ENCODE data around the gene ST6GAL2.

Gene ST6GAL2, protein sequence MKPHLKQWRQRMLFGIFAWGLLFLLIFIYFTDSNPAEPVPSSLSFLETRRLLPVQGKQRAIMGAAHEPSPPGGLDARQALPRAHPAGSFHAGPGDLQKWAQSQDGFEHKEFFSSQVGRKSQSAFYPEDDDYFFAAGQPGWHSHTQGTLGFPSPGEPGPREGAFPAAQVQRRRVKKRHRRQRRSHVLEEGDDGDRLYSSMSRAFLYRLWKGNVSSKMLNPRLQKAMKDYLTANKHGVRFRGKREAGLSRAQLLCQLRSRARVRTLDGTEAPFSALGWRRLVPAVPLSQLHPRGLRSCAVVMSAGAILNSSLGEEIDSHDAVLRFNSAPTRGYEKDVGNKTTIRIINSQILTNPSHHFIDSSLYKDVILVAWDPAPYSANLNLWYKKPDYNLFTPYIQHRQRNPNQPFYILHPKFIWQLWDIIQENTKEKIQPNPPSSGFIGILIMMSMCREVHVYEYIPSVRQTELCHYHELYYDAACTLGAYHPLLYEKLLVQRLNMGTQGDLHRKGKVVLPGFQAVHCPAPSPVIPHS

DNA sequence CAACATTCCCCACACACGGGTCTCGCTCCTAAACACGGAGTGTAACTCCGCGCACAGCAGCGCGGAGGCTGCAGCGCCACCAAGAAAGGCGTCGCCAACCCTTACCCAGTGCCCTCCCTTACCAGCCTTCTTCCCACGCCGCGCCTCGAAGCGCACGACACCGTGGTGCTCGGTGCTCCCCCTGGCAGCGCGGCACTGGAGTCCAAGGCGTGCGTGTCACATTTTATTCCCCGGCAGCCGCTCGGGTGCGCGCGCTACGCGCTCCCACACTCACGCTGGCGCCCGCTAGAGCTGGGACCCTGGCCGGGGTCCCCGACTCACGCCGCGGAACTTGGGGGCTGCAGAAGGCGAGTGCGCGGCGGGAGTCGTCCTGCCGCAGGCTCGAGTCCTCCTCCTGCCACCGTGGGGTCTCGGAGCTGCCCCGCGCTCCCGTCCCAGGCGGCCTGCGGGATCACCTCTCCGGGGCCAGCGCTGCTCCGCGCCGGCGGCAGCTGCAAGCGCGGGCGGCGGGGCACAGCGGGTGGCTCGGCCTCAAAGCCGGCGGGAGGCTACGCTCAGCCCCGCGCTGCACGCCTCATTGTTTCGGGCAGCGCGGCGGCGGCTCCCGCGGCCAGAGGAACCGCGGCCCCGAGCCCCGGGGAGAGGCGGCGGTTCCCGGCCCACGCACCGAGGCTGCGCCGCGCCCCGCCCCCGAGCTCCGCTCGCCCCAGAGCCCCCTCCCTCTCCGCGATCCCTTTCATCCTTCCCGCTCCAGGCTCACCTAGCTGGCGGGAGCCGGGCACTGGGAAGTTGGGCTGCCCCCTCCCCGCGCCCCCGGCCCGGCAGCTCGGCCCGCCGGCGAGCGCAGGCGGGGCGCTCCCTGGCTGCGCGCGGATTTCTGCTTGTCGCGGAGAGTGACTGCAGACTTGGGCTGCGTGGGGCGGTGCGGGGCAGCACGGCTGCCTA lies at the start of gene ST6GAL2:
Gene ST6GAL2, minus strand, starts transcription at position 197 of the 945 bp plus-strand sequence. CDS start 42,190 bp downstream, outside the sequence.
- no peak for DNase-seq

- DNase-seq, result no peak
Measured at GRCh38 chr2:106932644-106933043, 46.7 kb upstream of the ST6GAL2 start.

DNA sequence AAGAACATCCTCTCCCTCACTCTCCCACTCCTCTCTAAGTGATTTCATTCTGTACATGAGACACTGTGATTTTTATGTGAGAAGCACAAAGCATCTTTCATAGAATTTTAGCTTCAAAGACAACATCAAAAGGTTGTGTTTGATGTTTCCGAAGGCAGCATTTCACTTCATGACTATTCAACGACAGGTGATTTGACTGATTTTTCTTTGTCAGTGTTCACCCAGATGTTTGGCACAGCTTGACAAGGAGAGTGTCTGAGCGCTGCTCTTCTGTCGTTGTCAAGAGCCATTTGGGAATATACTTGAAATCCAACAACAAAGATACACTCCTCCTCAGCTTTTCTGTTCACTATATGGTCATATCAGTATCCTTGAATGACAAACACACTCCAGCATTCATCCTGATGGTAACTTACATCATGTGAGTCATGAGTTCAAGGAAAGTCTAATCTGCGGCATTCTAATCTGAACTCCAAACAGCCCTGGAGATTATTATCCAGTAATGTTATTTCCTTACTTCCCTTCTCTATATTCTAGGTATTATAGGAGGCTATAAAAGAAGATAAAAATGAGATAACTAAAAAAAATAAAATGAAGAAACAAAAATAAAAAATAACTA lies 45.9 kb upstream of the ST6GAL2 start:
- DNase-seq, result peak; percentile 4

GRCh38 chr2:106921451-106921850 lies 35.5 kb upstream of the ST6GAL2 start:
- DNase-seq, result no peak

GRCh38 chr2:106919012-106919411 lies 33.0 kb upstream of the ST6GAL2 start:
- DNase-seq, result no peak

DNA sequence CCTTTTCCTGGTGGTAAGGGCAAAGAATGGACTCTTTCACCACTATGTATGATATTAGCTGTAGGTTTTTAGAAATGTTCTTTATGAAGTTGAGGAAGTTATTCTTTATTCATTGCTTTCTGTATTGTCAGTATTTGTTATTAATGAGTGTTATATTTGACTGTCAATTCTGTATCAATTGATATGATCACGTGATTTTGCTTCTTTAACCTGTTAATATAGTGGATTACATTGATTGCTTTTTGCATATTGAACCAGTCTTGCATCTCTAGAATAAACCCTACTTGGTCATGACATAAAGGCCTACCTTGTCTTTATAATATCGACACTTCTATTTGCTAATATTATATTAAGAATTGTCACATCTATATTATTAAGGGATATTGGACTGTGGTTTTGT lies 18.3 kb upstream of the ST6GAL2 start:
- no peak for DNase-seq

- no peak for DNase-seq
Measured at GRCh38 chr2:106899786-106900530, 14.0 kb upstream of the ST6GAL2 start.

GRCh38 chr2:106894545-106894944 lies 8.6 kb upstream of the ST6GAL2 start:
- no peak for DNase-seq

DNA sequence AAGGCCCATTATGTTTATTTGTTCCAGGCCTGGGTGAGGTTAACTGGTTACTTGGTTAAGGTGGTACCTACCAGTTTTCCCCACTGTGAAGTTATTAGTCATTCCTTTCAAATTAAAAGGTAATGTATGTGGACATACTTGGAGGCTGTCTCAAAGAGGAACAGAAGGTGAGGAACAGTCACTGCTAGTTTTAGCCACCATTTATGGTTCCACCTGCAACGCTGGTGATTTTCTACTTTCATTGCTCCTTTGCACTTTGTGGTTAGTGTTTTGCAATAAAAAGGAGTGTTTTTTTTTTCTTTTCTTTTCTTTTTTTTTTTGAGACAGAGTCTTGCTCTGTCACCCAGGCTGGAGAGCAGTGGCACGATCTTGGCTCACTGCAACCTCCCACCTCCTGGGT lies 6.1 kb upstream of the ST6GAL2 start:
- no peak for DNase-seq

- no peak for DNase-seq
Measured at GRCh38 chr2:106890606-106891005, 4.6 kb upstream of the ST6GAL2 start.

GRCh38 chr2:106886916-106887758 lies 1.2 kb upstream of the ST6GAL2 start:
- DNase-seq, result no peak

- no peak for DNase-seq
Measured at GRCh38 chr2:106885329-106885728, 638 bp downstream of the ST6GAL2 start.

DNA sequence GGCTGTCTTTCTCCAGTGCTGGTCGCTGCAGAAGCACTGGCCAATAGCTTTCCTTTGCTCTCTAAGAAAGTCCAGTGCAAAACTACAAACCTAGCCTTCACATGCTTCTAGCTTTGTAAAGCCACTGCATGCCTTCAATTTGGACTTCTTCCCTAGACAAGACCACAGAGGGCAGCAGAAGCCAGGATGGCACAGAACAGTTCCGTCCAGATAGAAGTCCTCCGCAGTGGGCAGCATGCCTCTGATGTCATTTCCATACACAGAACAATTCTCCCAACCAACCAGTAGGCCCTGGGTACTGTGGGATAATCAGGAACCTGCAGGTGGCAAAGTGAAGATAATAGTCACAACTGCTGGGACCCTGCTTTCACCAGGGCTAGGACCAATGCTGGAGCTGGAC lies 3.3 kb downstream of the ST6GAL2 start:
- DNase-seq, result no peak

DNA sequence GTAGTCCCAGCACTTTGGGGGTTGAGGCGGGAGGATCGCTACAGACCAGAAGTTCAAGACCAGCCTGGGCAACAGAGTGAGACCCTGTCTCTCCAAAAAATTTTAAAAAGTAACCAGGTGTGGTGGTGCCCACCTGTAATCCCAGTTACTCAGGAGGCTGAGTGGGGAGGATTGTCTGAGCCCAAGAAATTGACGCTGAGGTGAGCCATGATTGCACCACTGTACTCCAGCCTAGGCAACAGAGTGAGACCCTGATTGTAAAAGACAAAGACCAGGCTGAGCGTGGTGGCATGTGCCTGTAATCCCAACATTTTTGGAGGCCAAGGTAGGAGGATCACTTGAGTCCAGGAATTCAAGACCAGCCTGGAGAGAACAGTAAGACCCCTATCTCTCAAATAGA lies 7.8 kb downstream of the ST6GAL2 start:
- no peak for DNase-seq

GRCh38 chr2:106876699-106877098 lies 9.3 kb downstream of the ST6GAL2 start:
- DNase-seq, result no peak

GRCh38 chr2:106869512-106870275 lies 16.3 kb downstream of the ST6GAL2 start:
- DNase-seq, result no peak

DNA sequence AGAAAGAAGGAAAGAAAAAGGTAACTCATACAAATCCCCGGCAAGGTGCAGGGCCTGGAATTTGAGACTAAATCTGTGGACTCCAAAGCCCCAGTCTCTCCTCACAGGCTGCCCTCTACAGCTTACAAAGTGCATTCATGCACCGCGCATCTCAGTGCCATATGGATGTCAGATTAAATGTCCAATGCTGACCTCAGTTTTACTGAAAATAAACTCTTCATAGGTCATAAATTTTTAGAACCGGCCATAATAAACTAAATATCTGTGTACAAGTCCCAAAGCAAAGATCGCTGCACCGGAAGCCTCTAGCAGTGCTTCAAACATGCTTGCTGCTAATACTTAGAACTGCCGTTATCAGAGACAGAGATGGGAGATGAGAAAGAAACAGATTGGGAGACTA lies 17.7 kb downstream of the ST6GAL2 start:
- no peak for DNase-seq

DNA sequence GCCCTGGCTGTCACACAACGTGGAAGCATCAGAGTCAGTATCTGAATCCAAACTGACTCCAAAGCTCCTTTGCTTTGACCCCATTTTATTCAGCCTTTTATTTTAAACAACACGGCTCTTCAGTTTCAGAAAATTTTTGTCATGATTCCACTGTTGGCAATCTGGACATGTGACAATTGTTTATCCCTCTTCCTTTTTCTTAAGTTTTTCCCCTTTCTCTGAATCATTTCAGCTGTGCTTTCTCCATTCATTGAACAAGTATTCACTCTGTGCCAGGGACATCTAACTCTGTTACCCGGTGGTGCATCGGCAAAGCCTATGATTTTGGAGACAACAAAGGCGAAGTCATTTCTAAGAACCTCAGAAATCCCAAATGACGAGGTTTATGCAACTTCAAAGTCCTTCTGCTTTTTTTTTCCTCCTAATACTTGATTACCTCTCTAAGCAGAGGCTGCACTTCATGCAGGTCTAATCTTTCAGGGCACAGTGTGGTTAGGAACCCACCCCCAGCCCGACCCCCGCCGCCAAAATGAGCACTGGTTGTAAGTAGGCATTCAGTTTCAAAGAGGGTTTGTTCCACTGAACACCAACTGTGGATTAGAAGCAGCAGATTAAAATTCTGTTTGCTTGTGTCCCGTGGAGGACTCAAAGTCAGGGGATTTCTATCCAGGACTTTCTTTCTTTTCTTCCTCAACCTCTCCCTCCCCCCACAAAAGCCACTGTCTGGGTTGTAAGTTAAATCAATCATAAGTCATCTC lies 18.6 kb downstream of the ST6GAL2 start:
- DNase-seq, result no peak

DNA sequence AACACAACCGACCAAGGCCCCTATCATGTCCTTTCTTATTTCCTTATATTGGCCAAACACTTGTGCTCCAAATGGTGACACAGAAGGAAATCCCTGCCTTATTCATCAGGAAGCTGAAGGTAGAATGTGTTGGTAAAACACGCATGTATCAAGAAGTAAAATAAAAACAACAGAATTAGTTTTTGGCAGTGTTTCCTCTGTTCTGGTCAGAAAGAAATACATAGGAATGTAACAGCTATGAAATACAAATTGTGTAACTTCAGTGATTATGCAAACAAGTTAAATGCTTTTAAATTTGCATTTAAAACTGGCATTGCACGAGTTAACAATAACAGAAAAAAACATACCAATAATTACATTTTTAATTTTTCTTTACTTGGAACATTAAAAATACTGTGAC lies 19.3 kb downstream of the ST6GAL2 start:
- DNase-seq, result no peak

DNA sequence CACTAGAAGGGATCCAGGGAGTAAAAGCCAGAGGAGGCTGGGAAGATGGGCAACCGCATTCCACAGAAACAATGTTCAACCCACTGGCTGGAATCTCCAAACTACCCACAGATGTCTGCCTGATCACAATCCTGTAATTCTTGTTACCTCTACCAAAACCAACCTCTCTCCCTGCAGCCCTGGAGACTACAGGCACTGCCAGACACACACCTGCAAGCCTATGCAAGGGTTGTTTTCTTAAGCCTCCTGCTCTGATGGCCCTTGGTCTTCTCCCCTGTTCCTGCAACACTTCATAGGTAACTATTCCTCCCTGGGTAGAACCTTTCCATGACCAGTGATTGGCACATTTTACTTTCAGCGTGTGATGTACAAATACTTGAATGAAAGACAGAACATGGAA lies 21.9 kb downstream of the ST6GAL2 start:
- DNase-seq, result no peak
